NCI-H510A (cell line): Measurements from ENCODE around the gene MYO18B.
"Not testable (repeated sequence)": the region's sequence is repeated elsewhere in the genome, so short reads cannot be mapped to it uniquely, and the experiment has no call there.

Experiments used
- DNase-seq: peaks from one replicate; lab custom pipeline; 2025; lab: John Stamatoyannopoulos, UW

The MYO18B gene, protein sequence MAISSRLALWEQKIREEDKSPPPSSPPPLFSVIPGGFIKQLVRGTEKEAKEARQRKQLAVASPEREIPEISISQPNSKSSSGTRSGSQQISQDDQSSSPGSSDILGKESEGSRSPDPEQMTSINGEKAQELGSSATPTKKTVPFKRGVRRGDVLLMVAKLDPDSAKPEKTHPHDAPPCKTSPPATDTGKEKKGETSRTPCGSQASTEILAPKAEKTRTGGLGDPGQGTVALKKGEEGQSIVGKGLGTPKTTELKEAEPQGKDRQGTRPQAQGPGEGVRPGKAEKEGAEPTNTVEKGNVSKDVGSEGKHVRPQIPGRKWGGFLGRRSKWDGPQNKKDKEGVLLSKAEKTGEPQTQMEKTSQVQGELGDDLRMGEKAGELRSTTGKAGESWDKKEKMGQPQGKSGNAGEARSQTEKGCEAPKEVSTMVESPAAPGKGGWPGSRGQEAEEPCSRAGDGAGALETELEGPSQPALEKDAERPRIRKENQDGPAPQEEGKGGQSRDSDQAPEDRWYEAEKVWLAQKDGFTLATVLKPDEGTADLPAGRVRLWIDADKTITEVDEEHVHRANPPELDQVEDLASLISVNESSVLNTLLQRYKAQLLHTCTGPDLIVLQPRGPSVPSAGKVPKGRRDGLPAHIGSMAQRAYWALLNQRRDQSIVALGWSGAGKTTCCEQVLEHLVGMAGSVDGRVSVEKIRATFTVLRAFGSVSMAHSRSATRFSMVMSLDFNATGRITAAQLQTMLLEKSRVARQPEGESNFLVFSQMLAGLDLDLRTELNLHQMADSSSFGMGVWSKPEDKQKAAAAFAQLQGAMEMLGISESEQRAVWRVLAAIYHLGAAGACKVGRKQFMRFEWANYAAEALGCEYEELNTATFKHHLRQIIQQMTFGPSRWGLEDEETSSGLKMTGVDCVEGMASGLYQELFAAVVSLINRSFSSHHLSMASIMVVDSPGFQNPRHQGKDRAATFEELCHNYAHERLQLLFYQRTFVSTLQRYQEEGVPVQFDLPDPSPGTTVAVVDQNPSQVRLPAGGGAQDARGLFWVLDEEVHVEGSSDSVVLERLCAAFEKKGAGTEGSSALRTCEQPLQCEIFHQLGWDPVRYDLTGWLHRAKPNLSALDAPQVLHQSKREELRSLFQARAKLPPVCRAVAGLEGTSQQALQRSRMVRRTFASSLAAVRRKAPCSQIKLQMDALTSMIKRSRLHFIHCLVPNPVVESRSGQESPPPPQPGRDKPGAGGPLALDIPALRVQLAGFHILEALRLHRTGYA (N-terminal part only)

DNA sequence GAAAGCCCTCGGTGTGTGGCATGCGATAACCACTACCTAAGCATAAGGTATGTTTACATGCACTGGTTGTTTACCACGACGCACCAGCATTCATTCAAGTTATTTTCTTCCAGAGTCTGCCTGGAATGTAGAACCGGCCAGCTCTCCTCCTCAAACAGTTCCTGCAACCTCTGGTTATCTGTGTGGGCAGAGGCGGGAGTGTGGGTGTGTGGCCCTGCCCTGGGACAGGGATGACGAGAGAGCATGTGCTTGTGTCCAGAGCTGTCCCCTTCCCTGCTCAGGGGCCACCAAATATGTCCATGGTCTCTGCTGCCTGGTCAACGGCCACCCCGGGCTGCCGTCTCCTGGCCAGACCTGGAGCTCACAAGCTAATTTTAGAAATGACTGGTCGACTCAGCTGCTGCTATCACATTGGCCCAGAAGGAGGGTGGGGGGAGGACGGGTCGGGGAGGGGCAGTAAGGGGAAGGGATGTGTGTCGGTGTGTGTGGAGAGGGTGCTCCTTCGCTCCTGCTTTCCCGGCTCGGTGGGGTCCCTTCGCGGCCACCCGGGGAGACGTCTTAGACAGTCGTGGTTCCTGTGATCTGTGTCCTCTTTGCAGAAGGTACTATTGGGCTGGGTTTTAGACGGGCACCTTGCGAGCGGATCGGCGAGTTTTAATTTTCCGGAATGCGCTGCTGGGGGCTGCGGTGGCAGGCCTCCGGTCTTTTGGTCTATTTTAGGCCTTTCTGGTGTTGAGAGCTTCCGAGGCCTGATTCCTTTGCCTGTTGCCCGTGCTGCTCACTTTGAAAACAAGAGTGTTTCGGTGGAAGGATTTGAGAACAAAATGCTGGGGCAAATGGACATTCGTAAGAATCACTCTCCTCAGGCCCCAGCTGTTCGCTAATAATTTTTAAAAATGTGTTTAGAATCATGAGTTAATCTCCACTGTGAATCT, at the start of gene MYO18B:
Gene MYO18B, plus strand, starts transcription at position 497 of the 935 bp plus-strand sequence. CDS start 18,905 bp downstream, outside the sequence.
- DNase-seq = no peak

DNA sequence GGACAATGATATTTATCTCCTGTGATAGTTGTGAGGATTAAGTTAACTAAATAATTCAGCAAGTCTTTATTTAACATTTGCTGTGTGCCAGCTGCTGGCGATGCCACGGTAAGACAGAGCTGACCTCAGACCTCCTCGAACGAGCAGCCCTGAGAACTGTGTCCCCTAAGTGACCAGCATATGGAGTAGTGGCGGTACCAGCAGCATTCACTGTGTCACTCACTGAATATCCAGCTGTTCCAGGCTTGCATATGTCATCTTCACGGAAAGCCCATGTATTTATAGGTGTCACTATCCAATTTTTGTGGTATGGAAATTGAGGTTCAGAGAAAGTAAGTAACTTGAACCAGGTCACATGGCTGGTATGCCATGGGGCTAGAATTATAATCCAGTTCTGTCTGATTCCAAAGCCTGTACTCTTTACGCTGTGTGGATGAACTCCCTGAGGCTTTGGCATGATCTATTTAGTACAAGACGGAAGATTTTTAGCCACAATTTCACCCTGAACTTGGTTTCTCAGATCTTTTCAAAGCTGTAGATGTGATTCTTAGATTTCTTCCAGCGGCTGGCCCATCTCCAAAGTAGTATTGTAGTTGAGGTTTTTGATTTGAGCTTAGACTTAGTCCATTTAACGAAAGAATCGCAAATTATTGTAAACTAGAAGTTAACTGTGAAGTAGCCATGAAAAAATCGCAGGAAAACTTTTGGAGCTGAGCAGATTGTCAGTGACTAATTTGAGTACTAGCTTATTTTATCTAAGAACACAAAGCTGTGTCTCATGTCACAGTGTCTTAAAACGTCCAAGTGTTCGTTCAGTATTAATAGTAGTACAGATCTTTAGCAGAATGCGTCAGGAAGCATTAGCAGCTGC, 49.4 kb upstream of the MYO18B start:
- DNase-seq = no peak

DNA sequence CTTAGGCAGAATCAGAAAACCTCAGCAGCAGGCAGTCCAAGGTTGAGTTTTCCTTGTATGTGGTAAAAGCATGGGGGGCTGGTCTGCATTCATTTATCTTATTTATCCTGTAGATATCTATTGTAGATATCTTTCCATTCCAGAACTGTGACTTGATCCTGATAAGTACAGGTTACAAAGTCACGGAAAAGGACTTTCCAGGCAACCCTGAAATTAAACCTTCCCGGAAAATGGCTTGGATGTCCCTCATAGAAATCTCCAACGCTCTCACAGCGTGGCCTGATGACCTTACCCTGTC, 48.8 kb upstream of the MYO18B start:
- DNase-seq = no peak

DNA sequence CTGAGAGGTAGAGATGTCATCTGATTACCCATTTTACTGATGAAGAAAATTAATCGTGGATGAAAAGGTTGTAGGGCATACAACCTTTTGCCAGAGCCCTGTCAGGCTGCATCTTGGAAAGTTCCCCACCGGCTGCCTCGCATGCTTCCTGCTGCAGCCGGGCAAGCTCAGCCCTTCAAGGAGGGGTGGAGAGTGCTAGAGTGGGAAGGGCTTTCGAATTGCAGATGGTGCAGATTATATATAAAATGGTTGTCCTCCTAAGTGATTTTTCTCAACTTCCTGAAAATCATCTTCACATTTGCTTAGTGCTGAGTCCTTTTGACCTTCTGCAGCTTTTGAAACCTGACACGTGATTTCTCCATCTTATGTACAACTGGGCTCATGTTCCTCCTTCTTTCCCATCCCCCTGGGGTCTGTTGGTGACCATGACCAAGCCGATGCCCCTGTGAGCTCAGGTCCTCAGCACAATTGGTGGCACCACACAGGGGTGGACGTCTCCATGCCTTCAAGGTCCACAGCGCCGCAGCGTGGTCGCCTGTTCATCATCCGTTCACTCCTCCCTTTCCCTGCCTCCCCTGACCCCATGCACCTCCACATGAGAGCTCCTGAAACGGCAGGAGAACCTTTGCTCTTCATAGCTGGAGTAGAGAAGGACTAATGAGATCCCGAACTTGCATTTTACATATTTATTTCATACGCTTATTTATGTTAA, 47.6 kb upstream of the MYO18B start:
- DNase-seq = no peak

DNA sequence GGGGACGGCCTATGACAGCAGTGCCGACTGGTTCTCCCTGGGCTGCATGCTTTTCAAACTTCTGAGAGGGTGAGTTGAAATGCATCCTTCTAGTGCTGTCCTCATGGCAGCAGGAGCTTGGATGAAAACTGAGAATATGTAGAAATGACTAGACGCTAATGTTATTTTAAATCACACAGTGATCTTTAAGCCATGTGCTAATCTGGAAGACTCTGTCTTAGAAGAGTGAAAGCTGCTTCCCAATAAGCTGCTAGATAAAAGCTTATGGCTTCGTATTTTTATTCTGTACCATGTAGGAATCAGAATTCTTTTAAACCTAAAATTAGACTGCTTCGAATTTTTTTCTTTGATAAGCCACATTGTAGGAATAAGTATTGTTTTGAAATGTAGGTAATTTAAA, 46.8 kb upstream of the MYO18B start:
- no peak for DNase-seq

DNA sequence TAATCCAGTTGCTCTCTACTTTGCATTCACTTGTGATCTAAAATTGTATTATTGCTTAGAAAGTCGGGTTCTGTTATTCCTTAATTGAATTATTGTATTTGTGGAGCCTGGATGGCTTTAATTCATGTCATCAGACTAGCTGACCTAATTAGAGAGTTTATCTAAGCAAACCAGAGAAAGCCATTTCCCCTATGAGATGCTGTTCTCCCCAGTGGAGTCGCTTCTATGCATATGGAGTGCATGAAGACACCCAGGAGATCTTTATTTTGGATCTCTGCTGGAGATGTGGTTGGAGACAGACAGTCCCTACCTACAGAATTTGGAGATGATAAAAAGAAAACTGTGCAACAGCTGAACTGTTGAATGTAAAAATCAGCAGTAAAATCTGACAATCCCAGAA, 45.2 kb upstream of the MYO18B start:
- DNase-seq = no peak

DNA sequence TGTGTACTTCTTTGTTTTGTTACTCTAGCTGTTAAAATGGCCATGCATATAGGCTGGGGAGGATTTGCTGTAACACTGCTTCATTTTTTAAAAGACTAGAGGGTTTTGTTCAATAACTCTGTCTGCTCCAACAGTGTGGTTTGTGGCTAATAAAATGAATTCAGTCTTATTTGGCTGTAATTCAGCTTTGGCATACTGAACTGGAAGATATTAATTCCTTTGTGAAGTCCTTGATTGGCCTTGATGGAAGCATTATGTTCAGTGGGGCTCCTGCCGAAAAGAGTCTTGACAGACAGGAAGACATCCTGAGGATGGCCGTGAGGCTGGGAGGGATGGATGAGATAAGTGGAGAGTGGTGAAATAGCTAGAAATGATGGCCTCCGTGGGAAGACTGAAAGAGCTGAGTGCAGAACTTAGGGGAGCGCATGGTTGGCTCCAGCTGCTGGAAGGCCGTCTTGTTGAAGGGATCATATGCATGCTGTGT, 44.8 kb upstream of the MYO18B start:
- DNase-seq = no peak

DNA sequence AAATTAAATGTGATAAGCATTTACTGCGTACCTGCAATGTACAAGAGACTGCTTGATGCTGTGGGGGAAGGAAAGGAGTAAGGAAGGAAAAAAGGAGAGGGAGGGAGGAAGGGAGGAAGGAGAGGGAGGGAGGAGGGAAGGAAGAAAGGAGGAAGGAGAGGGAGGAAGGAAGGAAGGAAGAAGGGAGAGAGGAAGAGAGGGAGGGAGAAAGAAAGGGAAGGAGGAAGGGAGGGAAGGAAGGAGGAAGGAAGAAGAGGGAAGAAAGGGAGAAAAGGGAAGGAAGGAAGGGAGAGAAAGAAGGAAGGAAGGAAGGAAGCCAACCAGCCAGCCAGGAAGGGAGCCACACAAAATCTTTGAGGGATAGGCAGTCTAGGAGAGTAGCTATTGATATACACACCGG, 44.0 kb upstream of the MYO18B start:
- DNase-seq = no peak

DNA sequence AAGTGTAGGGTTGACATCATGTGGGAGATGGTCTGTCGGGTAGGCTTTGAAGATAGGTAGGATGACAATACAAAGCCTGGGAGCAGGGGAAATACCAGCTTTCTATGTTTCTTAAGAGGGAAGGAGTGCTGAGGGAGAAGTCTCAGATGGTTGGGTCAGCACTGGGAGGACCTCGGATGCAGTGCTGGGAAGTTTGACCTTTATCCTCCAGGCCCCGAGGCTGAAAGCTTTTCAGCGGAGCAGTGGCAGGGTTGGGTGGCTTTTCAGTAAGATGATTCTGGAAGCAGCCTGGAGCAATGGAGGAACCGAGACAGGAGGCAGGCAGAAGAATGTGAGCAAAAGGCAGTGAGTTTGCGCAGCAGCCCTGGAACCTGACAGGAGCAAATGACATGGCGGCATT, 43.5 kb upstream of the MYO18B start:
- DNase-seq = no peak

DNA sequence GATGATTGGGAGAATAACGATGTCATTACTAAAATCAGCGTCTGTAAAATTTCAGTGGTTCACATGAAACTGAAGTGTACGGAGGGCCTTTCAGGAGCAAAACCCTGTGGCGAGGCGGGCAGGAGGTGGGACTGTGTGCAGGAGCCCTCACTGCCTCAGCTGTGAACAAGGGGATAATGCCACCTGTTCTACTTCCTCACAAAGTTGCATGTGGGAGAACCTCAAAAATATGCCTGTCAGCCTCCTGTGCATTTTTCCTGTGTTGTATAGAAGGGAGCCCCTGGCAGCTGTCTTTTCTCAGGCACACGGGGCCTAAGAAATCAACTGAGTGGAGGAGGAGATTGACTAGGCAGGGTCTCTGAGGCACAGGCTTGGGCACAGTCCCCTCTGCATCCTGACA, 43.0 kb upstream of the MYO18B start:
- no peak for DNase-seq

DNA sequence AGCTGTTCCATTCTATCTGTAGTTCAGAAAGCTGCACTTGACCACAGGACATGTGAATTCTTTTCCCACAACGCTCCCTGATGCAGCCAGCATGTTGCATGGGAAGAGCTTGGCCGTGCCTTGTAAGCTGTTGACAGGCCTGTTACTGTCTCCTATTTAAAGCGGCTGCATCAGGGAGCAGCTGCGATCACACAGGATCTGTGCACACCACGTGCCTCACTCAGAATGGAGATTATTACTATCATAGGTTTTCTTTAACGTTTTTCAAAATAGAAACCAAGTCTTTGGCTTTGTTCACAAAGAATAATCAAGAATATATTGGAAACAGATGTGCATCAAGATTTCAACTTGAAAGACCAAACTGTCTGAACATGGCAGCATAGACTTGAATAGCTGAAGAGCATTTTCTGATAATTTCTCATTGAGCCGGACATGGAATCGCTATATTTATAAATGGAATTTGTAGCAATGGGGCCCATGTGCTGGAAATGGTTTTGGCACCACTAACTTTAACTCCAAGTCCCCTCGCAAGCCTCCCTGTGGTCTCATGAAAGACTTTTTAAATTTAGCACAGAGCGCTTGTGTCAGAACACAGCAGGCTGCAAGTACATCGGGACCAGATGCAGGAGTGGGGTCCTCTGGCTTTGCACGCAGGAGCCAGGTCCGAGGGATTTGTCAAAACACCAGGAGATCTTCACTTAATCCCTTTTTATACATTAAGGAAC, 40.8 kb upstream of the MYO18B start:
- no peak for DNase-seq

DNA sequence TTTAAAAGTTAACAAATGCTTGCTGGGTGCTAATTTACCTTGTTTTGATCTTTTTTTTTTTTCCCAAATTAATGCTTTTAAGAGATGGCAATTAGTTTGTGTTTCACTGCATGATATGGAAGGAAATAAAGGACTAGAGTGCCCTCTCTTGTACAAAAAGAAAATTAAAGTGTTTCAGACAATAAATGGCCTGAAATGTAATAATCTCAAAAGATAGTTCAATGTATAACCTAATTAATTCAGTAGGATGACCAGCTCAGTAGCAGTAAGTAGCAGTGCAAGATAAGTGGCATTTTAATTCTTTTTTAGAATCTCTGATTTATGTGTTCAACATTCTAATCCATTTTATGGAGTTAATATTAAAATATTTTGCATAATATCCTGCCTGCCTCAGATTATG, 39.9 kb upstream of the MYO18B start:
- no peak for DNase-seq

DNA sequence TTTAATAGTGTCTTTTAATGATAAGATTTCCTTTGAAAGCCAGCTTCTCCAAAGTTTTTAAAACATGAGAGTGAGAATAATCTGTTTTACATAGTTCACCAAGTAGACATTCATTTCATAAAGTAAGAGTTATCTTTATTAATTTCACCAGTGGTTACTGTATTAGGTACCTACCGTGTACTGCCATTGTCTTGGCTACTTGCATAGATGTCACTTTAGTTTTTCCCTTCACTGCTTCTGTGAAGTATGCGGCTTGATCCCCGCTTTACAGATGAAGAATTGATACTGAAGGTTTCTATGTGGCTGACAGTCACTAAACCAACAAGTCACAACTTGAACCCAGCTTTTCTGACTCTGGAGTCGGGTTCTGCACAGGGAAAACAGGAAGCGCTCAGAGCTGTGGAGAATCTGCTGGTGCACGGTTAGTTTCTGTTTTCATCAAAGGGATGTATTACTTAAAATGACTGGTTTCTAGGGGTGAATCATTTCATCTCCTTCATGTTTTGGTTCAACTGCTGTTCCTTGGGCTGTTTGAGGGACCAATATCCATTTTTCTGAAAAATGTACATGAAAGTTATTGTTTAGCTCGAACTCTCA, 39.3 kb upstream of the MYO18B start:
- DNase-seq = no peak

DNA sequence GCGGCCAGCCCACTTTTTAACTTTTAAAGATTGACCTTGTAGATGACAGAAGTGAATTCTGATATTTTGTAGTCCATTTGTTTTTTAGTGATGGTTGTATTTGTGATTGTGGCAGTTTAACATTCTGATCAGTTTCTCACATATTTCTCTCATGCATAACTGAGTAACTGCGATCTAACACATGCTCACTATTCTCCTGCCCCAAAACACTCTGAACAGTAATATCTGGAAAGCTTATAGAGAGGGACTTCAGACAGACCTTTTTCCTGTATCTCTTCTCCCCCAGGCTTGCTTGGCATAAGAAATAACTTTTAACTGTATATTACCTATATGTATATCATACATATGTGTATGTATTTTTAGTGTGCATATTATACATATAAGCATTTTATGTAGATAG, 37.3 kb upstream of the MYO18B start:
- DNase-seq = no peak

DNA sequence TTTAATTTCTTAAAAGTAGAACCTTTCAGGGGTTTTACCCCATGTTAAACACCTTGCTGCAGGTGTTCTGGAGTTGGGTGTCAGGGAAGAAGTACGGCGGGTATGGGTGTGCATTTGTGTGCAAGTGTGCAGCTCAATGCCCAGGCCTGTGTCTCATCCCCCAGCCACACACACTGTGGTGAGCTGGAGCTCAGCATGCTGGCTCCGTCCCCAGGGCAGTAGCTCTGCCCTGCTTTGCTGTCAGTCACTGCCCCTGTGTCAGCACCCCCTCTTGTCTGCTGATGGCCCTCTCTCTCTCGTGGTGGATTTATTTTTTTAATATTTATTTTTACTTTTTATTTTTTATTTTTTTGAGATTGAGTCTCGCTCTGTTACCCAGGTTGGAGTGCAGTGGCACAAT, 35.8 kb upstream of the MYO18B start:
- DNase-seq = no peak

DNA sequence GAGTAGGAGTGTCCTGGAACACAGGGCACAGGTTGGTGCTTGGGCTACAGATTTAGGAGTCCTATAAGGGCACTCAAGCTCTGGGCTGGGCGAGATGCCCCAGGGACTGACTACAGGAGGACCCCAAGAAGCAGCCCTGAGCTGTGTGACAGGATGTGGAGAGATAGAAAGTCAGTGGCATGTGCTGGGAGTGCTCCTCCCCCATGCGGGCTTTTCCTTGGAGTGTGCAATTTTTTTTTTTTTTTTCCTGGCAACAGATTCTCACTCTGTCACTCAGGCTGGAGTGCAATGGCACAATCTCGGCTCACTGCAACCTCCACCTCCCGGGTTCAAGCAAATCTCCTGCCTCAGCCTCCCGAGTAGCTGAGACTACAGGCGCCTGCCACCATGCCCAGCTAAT, 33.6 kb upstream of the MYO18B start:
- not testable (repeated sequence) for DNase-seq

DNA sequence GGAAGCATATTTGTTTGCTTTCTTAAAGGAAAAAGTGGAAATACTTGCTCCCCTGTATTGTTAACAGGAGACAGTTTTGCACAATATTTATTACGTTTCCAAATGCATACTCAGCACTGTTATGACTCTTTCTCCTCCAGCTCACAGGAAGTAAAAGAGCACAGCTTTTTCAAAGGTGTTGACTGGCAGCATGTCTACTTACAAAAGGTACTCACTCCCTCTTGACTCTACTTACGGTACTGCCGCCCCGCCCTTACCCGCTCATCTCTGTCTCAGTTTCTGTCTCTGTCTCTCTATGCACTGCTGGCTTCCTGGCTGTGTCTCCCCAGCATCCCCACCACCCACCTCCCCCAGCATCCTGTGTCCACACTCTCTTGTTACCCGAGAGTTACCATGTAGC, 32.2 kb upstream of the MYO18B start:
- DNase-seq = no peak

DNA sequence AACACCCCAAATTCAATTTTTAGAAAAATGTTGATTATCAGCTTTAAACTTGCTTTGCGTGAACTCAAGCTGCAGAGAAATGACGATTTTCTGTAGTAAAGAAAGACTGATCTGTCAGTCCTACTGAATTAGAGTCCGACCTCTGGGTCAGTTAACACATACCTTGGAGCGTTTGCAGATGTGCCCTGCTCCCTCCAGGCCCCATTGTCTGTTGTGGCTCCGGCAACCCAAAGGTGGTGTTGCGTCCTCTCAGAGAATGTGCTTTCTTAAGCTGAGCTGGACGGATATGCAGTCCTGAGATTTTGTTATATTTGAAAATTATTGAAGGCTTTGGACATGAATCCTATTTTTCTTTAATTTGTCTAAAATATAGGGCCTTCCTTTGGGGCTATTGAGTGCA, 31.5 kb upstream of the MYO18B start:
- DNase-seq = no peak

DNA sequence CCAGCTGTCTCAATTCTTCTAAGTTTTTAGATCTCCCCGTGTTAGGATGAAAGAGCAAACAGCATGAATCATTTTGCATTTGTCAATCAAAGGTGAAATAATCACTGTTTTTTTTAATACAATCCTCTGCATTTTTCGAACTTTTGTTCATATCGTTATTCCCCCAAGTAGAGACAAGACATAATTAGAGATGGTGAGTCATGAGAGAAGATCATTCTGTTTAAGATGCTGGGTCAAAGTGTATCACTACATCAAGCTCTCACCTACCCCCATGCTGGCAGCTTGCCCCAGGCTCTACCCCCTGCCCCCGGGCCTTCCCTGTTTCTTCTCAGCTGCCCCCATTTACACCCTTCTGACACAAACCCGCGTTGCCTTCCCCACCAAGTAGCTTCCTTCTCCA, 30.5 kb upstream of the MYO18B start:
- DNase-seq = no peak
